IPS-20b (cell line): ENCODE data around the gene MTX2.
"Not testable (repeated sequence)": the region's sequence is repeated elsewhere in the genome, so short reads cannot be mapped to it uniquely, and the experiment has no call there.

Experiments used
- H3K27ac ChIP-seq: one replicate; pipeline ENCODE4 v1.5.1; 2013; ENCODE audit warnings: low read length
- H3K27me3 ChIP-seq: 2 replicates; pipeline ENCODE4 v1.6.1; 2013; ENCODE audit warnings: mild to moderate bottlenecking, low read length, inconsistent platforms; ENCODE audit not compliant: insufficient read depth
- H3K36me3 ChIP-seq: 2 replicates; pipeline ENCODE4 v1.6.1; 2013; ENCODE audit warnings: low read depth, mild to moderate bottlenecking, inconsistent platforms, low read length, moderate library complexity; ENCODE audit not compliant: insufficient read depth
- H3K4me1 ChIP-seq: 2 replicates; pipeline ENCODE4 v1.6.1; 2013; ENCODE audit warnings: mild to moderate bottlenecking, control low read depth, inconsistent platforms, low read length, moderate library complexity; ENCODE audit not compliant: insufficient read depth
- H3K4me3 ChIP-seq: 2 replicates; pipeline ENCODE4 v1.5.1; 2013; ENCODE audit warnings: mild to moderate bottlenecking, low read length, inconsistent platforms
- H3K9ac ChIP-seq: 2 replicates; pipeline ENCODE4 v1.6.1; 2013; ENCODE audit warnings: low read depth, mild to moderate bottlenecking, inconsistent platforms, low read length, moderate library complexity
- H3K9me3 ChIP-seq: 2 replicates; pipeline ENCODE4 v1.6.1; 2013; ENCODE audit warnings: mild to moderate bottlenecking, low read depth, low read length, inconsistent platforms; ENCODE audit not compliant: insufficient read depth

MTX2 gene

GRCh38 chr2:176330612-176331011 is 61.4 kb downstream of the MTX2 start:
- H3K4me1 ChIP-seq = peaks cover 29% of the 10 kb centered on the region
- peaks cover 24% of the 10 kb centered on the region for H3K36me3 ChIP-seq
- H3K27ac ChIP-seq = no peak overlapping the region
- no peak overlapping the region for H3K4me3 ChIP-seq
- H3K9ac ChIP-seq = no peak overlapping the region
- H3K27me3 ChIP-seq = no peaks in the 10 kb centered on the region
- no peaks in the 10 kb centered on the region for H3K9me3 ChIP-seq

DNA sequence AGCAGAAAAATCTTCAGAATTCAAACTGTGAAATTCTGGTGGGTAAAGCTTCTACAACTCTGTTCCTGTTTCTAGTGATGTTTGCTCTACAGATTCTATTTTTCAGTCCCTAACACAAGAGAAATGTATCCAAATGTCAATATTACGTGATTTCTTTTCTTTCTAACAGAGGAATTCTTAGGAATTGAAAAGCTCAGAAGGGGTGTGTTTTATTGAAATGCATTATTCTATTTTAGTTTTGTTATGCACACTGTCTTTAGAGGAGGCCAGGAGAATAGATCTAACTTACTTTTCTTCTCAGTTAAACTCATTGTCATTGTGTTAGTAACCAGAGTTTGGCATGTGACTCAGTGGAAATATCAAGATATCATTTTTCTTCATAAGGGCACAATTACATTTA is 62.4 kb downstream of the MTX2 start:
- Histone ChIP-seq H3K36me3 (peaks cover 24% of the 10 kb centered on the region), H3K27me3 (no peaks in the 10 kb centered on the region), H3K27ac (no peak overlapping the region), H3K4me3 (peak overlapping the region; percentile 51; the same call in 1 of the 2 replicates), H3K9me3 (no peaks in the 10 kb centered on the region), H3K4me1 (peaks cover 22% of the 10 kb centered on the region), H3K9ac (no peak overlapping the region)

- H3K36me3 ChIP-seq = peaks cover 28% of the 10 kb centered on the region
- no peak overlapping the region for H3K27ac ChIP-seq
- H3K9ac ChIP-seq = no peak overlapping the region
- no peak overlapping the region for H3K4me3 ChIP-seq
- H3K27me3 ChIP-seq = no peaks in the 10 kb centered on the region
- no peaks in the 10 kb centered on the region for H3K9me3 ChIP-seq
- H3K4me1 ChIP-seq = peaks cover 10% of the 10 kb centered on the region
These were observed 65.5 kb downstream of the MTX2 start for GRCh38 chr2:176334729-176335128.

DNA sequence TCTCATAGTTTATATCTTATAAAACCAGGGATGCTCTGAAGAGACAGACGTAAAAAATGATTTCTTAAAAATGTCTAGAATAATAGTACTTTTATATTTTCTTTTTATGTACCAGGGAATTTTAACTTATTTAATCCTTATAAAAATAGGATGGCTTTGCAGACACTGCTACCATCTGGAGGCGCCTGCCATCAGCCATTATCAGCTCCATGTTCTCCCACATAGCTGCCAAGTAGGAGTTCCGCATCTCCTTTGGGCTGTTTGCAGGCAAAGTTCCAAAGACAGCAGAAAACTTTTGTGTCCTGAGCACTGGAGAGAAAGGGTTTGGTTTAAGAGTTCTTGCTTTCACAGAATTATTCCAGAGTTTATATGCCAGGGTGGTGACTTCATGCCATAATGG is 69.2 kb downstream of the MTX2 start:
- Histone ChIP-seq H3K4me1 (no peaks in the 10 kb centered on the region; the same call in 1 of the 2 replicates), H3K4me3 (no peak overlapping the region), H3K9ac (no peak overlapping the region), H3K36me3 (peaks cover 28% of the 10 kb centered on the region), H3K27me3 (no peaks in the 10 kb centered on the region), H3K9me3 (peaks cover 6% of the 10 kb centered on the region), H3K27ac (no peak overlapping the region)

GRCh38 chr2:176339208-176339607 is 70.0 kb downstream of the MTX2 start:
- Histone ChIP-seq H3K9ac (no peak overlapping the region), H3K4me3 (no peak overlapping the region), H3K4me1 (no peaks in the 10 kb centered on the region; the same call in 1 of the 2 replicates), H3K27me3 (no peaks in the 10 kb centered on the region), H3K9me3 (peaks cover 6% of the 10 kb centered on the region), H3K27ac (no peak overlapping the region), H3K36me3 (peaks cover 28% of the 10 kb centered on the region)

DNA sequence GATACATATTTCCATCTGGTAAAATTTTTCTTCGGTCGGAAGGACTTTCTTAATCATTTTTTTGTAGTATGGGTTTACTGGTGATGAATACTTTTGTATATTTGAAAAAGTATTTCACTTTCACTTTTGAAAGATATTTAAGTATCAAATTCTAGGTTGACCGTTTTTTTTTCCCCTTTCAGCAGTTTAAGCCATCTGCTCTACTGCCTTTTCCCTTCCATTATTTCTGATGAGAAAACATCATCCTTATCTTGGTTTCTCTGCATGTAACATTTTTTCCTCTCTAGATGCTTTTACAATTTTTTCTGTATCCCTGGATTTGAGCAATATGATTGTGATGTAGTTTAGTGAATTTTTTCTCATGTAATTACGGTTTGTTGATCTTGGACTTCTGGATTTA is 87.0 kb downstream of the MTX2 start:
- no peaks in the 10 kb centered on the region for H3K36me3 ChIP-seq
- H3K9ac ChIP-seq = no peak overlapping the region
- no peaks in the 10 kb centered on the region for H3K27me3 ChIP-seq
- no peaks in the 10 kb centered on the region; the same call in 1 of the 2 replicates for H3K4me1 ChIP-seq
- no peak overlapping the region for H3K27ac ChIP-seq
- no peaks in the 10 kb centered on the region for H3K9me3 ChIP-seq
- no peak overlapping the region for H3K4me3 ChIP-seq

DNA sequence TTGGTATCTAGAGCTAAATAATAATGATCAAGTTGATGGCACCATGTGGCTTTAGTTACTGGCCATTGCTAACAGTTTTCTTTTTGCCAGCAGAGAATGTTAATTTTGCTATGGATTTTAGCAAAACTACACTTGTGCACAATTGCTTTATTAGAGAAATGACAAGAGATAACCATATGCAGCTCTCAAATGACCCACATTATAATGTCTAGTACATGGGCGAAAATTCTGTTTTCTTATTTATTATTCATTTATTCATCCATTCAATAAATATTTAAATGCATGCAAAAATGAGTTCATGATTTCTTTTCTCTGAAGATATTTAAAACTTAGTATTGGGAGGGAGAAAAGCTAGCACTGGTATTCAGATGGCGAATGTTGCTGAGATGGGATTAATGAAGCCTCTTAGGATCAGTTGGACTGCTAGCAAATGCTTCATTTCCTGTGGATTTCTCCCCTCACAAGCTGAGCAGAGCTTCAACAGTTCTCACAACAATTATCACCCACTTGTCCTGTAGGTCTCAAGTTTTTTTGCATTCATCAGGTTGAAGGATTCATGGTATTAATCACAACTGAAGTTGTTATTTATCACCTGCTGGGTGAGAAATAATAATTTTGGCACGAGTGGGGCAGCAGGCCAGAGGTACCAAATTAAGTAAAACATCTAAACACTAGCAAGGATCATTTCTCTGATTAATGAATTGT is 95.2 kb downstream of the MTX2 start:
- no peaks in the 10 kb centered on the region for H3K27me3 ChIP-seq
- H3K9me3 ChIP-seq = no peaks in the 10 kb centered on the region
- H3K36me3 ChIP-seq = no peaks in the 10 kb centered on the region
- no peaks in the 10 kb centered on the region for H3K4me1 ChIP-seq
- H3K4me3 ChIP-seq = no peak overlapping the region
- no peak overlapping the region for H3K9ac ChIP-seq
- no peak overlapping the region for H3K27ac ChIP-seq

- Histone ChIP-seq H3K9me3 (no peaks in the 10 kb centered on the region), H3K36me3 (no peaks in the 10 kb centered on the region), H3K27me3 (no peaks in the 10 kb centered on the region), H3K4me1 (no peaks in the 10 kb centered on the region), H3K9ac (no peak overlapping the region), H3K27ac (no peak overlapping the region), H3K4me3 (no peak overlapping the region)
These were observed 99.1 kb downstream of the MTX2 start for GRCh38 chr2:176368349-176368748.

DNA sequence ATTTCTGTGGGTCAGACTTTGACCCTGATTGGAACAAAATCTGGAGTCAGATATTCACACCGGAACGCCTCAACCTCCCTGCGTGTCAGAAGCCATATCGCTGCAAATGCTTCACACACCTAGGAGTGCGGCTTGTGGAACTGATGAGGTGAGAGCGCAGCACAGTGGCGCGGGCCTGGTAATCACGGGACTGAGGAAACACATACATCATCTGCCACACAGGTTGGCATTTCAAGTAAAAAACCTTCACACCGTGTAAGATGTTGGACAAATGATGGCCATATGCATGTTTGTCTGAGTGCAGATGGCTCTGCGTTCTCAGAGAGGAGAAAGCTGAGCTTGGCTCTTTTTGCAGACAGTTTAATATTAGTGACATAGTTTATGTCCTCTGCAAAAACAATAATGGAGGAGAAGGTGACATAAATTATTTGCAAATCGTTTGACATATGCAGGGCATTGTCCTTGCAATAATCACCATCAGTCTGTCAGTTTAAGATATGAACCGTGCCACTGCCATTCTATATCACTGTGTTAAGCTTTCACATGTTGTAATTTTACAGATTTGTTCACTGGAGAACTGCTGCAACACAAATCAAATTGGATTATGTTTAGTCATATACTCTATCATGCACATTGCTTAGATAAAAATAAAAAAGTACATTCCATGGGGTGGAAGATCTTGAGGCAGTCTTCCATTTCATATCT is 101.4 kb downstream of the MTX2 start:
- no peaks in the 10 kb centered on the region for H3K9me3 ChIP-seq
- no peaks in the 10 kb centered on the region for H3K4me1 ChIP-seq
- no peak overlapping the region for H3K27ac ChIP-seq
- H3K36me3 ChIP-seq = no peaks in the 10 kb centered on the region
- no peak overlapping the region for H3K4me3 ChIP-seq
- H3K9ac ChIP-seq = no peak overlapping the region
- H3K27me3 ChIP-seq = no peaks in the 10 kb centered on the region

DNA sequence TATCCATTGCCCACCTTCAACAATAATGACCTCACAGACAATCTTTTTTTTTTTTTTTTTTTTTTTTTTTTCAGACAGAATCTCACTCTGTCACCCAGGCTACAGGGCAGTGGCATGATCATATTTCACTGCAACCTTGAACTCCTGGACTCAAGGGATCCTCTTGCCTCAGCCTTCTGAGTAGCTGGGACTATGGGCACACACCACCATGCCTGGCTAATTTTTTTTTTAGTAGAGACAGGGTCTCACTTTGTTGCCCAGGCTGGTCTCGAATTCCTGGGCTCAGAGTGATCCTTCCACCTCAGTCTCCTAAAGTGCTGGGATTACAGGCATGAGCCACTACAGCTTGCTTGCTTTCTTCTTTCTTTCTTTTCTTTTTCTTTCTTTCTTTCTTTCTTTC is 103.9 kb downstream of the MTX2 start:
- not testable (repeated sequence) for H3K9me3 ChIP-seq, H3K9ac ChIP-seq, H3K4me3 ChIP-seq, H3K36me3 ChIP-seq, H3K27ac ChIP-seq, H3K27me3 ChIP-seq, H3K4me1 ChIP-seq

DNA sequence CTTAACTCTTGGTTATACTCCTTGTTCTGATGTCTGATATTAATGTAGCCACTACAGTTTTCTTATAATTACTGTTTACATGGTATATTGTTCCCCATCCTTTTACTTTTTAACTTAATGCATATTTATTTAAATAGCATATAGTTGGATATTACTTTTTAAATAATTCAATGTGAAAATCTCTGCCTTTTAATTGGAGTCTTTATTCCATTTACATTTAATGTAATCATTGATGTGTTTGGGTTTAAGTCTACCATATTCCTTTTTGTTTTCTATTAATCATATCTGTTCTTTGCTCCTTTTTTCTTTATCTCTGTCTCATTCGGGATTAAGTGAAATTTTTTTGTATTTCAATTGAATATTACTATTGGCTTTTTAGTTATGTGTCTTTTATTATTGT is 109.1 kb downstream of the MTX2 start:
- Histone ChIP-seq H3K9me3 (peaks cover 13% of the 10 kb centered on the region; the same call in 1 of the 2 replicates), H3K27me3 (no peaks in the 10 kb centered on the region), H3K27ac (no peak overlapping the region), H3K4me3 (no peak overlapping the region), H3K36me3 (no peaks in the 10 kb centered on the region), H3K4me1 (no peaks in the 10 kb centered on the region), H3K9ac (no peak overlapping the region)

DNA sequence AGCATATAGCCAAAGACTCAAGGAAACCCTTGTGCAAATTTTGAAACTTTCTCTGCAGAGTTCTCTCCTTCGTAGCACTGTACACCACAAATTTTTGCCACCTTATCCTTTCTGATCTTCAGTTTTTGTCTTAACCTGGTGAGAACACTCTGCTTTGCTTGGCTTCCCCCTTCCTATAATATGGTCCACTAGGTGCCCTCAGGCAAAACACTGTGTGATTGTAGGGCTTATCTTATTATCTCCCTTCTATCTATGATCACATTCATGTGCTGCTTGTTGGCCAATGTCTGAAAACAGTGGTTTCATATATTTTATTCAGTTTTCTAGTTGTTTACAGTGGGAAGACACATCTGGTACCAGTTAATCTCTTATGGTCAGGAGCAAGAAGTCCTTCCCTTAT is 111.1 kb downstream of the MTX2 start:
- H3K27ac ChIP-seq = no peak overlapping the region
- no peak overlapping the region for H3K9ac ChIP-seq
- H3K36me3 ChIP-seq = no peaks in the 10 kb centered on the region
- no peaks in the 10 kb centered on the region for H3K4me1 ChIP-seq
- peaks cover 13% of the 10 kb centered on the region; the same call in 1 of the 2 replicates for H3K9me3 ChIP-seq
- no peaks in the 10 kb centered on the region for H3K27me3 ChIP-seq
- no peak overlapping the region for H3K4me3 ChIP-seq
